H9 (cell line): ENCODE measurements around the gene FANCC. TPM values are rescaled to one million over a fixed set of nuclear protein-coding genes. Genes with fewer than 3 reads are reported as not detected.

ENCODE experiments used
- DNase-seq: peaks from one replicate; pipeline ENCODE4 v3.0.0-alpha.2; 2017
- H2AFZ ChIP-seq: one replicate; pipeline ENCODE4 v1.6.1; 2013; ENCODE audit warnings: mild to moderate bottlenecking, low read length, control low read depth, moderate library complexity
- H2AK5ac ChIP-seq: 2 replicates; pipeline ENCODE4 v1.6.1; 2013; ENCODE audit warnings: low read length, control low read depth, mixed read lengths; ENCODE audit not compliant: insufficient read length
- H2BK120ac ChIP-seq: one replicate; pipeline ENCODE4 v1.6.1; 2013; ENCODE audit warnings: low read depth, mild to moderate bottlenecking, low read length, control low read depth, inconsistent platforms; ENCODE audit not compliant: poor library complexity, severe bottlenecking
- H2BK12ac ChIP-seq: 2 replicates; pipeline ENCODE4 v1.6.1; 2013; ENCODE audit warnings: low read length, control low read depth, mixed read lengths, low read depth; ENCODE audit not compliant: insufficient read length
- H2BK15ac ChIP-seq: 2 replicates; pipeline ENCODE4 v1.6.1; 2013; ENCODE audit warnings: low read depth, low read length, control low read depth
- H2BK20ac ChIP-seq: one replicate; pipeline ENCODE4 v1.6.1; 2013; ENCODE audit warnings: low read depth, mild to moderate bottlenecking, low read length, control low read depth, inconsistent platforms; ENCODE audit not compliant: poor library complexity, severe bottlenecking
- H2BK5ac ChIP-seq: 2 replicates; pipeline ENCODE4 v1.6.1; 2013; ENCODE audit warnings: low read length, control low read depth, mixed read lengths; ENCODE audit not compliant: insufficient read length
- H3K14ac ChIP-seq: 2 replicates; pipeline ENCODE4 v1.6.1; 2013; ENCODE audit warnings: low read length, control low read depth; ENCODE audit not compliant: insufficient read depth
- H3K18ac ChIP-seq: 2 replicates; pipeline ENCODE4 v1.6.1; 2013; ENCODE audit warnings: low read depth, mild to moderate bottlenecking, mixed read lengths, low read length, control low read depth; ENCODE audit not compliant: insufficient read length
- H3K23ac ChIP-seq: 2 replicates; pipeline ENCODE4 v1.6.1; 2013; ENCODE audit warnings: low read length, control low read depth, mixed read lengths, low read depth; ENCODE audit not compliant: insufficient read length
- H3K23me2 ChIP-seq: 2 replicates; pipeline ENCODE4 v1.6.1; 2013; ENCODE audit warnings: low read depth, mild to moderate bottlenecking, mixed read lengths, low read length, control low read depth; ENCODE audit not compliant: insufficient read length, poor library complexity, severe bottlenecking
- H3K27ac ChIP-seq: 2 replicates; pipeline ENCODE4 v1.5.1; 2013; ENCODE audit warnings: low read length, control low read depth, mixed read lengths, low read depth; ENCODE audit not compliant: insufficient read length
- H3K27me3 ChIP-seq: 2 replicates; pipeline ENCODE4 v1.6.1; 2013; ENCODE audit warnings: low read length, control low read depth, inconsistent platforms; ENCODE audit not compliant: insufficient read depth
- H3K4ac ChIP-seq: 2 replicates; pipeline ENCODE4 v1.6.1; 2013; ENCODE audit warnings: low read depth, mild to moderate bottlenecking, control low read depth, inconsistent platforms, low read length, moderate library complexity
- H3K4me1 ChIP-seq: 2 replicates; pipeline ENCODE4 v1.6.1; 2013; ENCODE audit warnings: low read length, control low read depth, inconsistent platforms; ENCODE audit not compliant: insufficient read depth
- H3K4me2 ChIP-seq: 2 replicates; pipeline ENCODE4 v1.6.1; 2013; ENCODE audit warnings: low read length, control low read depth, mixed read lengths; ENCODE audit not compliant: insufficient read length, insufficient read depth
- H3K56ac ChIP-seq: 2 replicates; pipeline ENCODE4 v1.6.1; 2013; ENCODE audit warnings: low read depth, mild to moderate bottlenecking, mixed read lengths, low read length, control low read depth; ENCODE audit not compliant: insufficient read length
- H3K79me1 ChIP-seq: 2 replicates; pipeline ENCODE4 v1.6.1; 2013; ENCODE audit warnings: low read depth, mild to moderate bottlenecking, moderate library complexity, low read length, control low read depth, inconsistent platforms; ENCODE audit not compliant: insufficient read depth, poor library complexity, severe bottlenecking
- H3K79me2 ChIP-seq: 2 replicates; pipeline ENCODE4 v1.6.1; 2013; ENCODE audit warnings: low read length, control low read depth, inconsistent platforms; ENCODE audit not compliant: insufficient read depth
- H3K9ac ChIP-seq: 2 replicates; pipeline ENCODE4 v1.6.1; 2013; ENCODE audit warnings: low read length, control low read depth, mixed read lengths; ENCODE audit not compliant: insufficient read length; ENCODE audit errors: extremely low read depth
- H3K9me3 ChIP-seq: one replicate; pipeline ENCODE4 v1.6.1; 2013; ENCODE audit warnings: low read depth, low read length, inconsistent platforms; ENCODE audit not compliant: control insufficient read depth
- H3T11ph ChIP-seq: one replicate; pipeline ENCODE4 v1.6.1; 2013; ENCODE audit warnings: mild to moderate bottlenecking, low read length, control low read depth, inconsistent platforms
- H4K20me1 ChIP-seq: one replicate; pipeline ENCODE4 v1.6.1; 2013; ENCODE audit not compliant: control insufficient read depth, insufficient read length, insufficient read depth
- H4K5ac ChIP-seq: 2 replicates; pipeline ENCODE4 v1.6.1; 2013; ENCODE audit warnings: low read depth, mild to moderate bottlenecking, mixed read lengths, low read length, control low read depth; ENCODE audit not compliant: insufficient read length
- H4K8ac ChIP-seq: replicated peaks from 2 replicates; pipeline ENCODE4 v1.6.1; 2013; ENCODE audit warnings: low read length, control low read depth, mixed read lengths, low read depth; ENCODE audit not compliant: insufficient read length
- H4K91ac ChIP-seq: 2 replicates; pipeline ENCODE4 v1.6.1; 2013; ENCODE audit warnings: low read depth, mild to moderate bottlenecking, moderate library complexity, mixed read lengths, low read length, control low read depth; ENCODE audit not compliant: insufficient read length
- H3K27ac Mint-ChIP-seq, 3 experiments: 2 replicates in 2 of 3; 3 replicates in 1 of 3; pipeline ENCODE4 v1.8.0; 2020 to 2021; ENCODE audit warnings: mixed read lengths in 3 of 3, mild to moderate bottlenecking in 1 of 3, moderate library complexity in 1 of 3
- H3K27me3 Mint-ChIP-seq: 2 replicates; pipeline ENCODE4 v1.8.0; 2021; ENCODE audit warnings: low read depth, mild to moderate bottlenecking, moderate library complexity, mixed read lengths
- H3K36me3 Mint-ChIP-seq, 3 experiments: 2 replicates in 2 of 3; 3 replicates in 1 of 3; pipeline ENCODE4 v1.8.0; 2020 to 2021; ENCODE audit warnings: low read depth in 3 of 3, mixed read lengths in 3 of 3; ENCODE audit not compliant: insufficient read depth in 1 of 3
- H3K4me1 Mint-ChIP-seq, 2 experiments: 2 replicates each; pipeline ENCODE4 v1.8.0; 2020; ENCODE audit warnings: mixed read lengths in 2 of 2
- H3K4me3 Mint-ChIP-seq, 2 experiments: 2 replicates in 1 of 2; 3 replicates in 1 of 2; pipeline ENCODE4 v1.8.0; 2020 to 2021; ENCODE audit warnings: mild to moderate bottlenecking in 2 of 2, mixed read lengths in 2 of 2, moderate library complexity in 1 of 2
- H3K9me3 Mint-ChIP-seq, 2 experiments: 2 replicates in 1 of 2; 3 replicates in 1 of 2; pipeline ENCODE4 v1.8.0; 2020; ENCODE audit warnings: mild to moderate bottlenecking in 2 of 2, mixed read lengths in 2 of 2, moderate library complexity in 1 of 2
- total RNA-seq: library from RNA; stranded (reverse); gene quantifications from 2 replicates; pipeline ENCODE4 v1.2.1, GENCODE V29; 2021
- TF ChIP-seq, protein P1 (sequence below): fragments of 200-600 bp; sonication (generic); conservative IDR thresholded peaks from 3 replicates; pipeline ENCODE4 v1.8.0; 2021; ENCODE audit warnings: antibody characterized with exemption, mild to moderate bottlenecking

FANCC gene
- total RNA-seq, 1 experiment from 2014 or later: 14.6 TPM

DNA sequence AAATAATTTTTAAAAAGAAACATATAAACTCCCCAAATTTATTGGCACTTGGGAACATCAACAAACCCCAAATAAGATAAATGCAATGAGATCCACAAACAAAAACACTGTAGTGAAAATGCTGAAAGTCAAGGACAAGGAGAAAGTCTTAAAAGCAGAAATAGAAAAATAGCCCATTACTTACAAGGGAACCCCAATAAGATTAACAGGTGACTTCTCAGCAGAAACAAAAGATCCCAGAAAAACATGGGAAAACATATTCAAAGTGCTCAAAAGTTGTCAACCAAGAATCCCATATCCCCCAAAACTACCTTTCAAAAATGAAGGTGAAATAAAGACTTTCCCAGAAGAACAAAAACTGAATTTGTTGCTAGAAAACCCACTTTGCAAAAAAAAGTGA is 40.0 kb downstream of the FANCC start:
- no peak overlapping the region for H2AK5ac ChIP-seq
- no peak overlapping the region for H4K5ac ChIP-seq
- H3K4me1 ChIP-seq: no peaks in the 10 kb centered on the region
- H3K27ac Mint-ChIP-seq: no peak overlapping the region
- no peaks in the 10 kb centered on the region; a peak in 1 of 7 replicates for H3K36me3 Mint-ChIP-seq
- H3K4ac ChIP-seq: no peak overlapping the region
- H3K9me3 ChIP-seq: no peaks in the 10 kb centered on the region
- H3K9ac ChIP-seq: no peak overlapping the region
- no peak overlapping the region for H4K91ac ChIP-seq
- no peak overlapping the region for H2AFZ ChIP-seq
- TF ChIP-seq, protein P1, sequence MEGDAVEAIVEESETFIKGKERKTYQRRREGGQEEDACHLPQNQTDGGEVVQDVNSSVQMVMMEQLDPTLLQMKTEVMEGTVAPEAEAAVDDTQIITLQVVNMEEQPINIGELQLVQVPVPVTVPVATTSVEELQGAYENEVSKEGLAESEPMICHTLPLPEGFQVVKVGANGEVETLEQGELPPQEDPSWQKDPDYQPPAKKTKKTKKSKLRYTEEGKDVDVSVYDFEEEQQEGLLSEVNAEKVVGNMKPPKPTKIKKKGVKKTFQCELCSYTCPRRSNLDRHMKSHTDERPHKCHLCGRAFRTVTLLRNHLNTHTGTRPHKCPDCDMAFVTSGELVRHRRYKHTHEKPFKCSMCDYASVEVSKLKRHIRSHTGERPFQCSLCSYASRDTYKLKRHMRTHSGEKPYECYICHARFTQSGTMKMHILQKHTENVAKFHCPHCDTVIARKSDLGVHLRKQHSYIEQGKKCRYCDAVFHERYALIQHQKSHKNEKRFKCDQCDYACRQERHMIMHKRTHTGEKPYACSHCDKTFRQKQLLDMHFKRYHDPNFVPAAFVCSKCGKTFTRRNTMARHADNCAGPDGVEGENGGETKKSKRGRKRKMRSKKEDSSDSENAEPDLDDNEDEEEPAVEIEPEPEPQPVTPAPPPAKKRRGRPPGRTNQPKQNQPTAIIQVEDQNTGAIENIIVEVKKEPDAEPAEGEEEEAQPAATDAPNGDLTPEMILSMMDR: no peak
- H3K4me3 Mint-ChIP-seq: no peak overlapping the region
- H3K14ac ChIP-seq: no peak overlapping the region
- H3K79me2 ChIP-seq: no peaks in the 10 kb centered on the region
- no peak overlapping the region for H3K4me2 ChIP-seq
- H2BK20ac ChIP-seq: no peak overlapping the region
- H3K18ac ChIP-seq: no peak overlapping the region
- H4K8ac ChIP-seq: no peak overlapping the region
- no peaks in the 10 kb centered on the region for H4K20me1 ChIP-seq
- no peaks in the 10 kb centered on the region for H3K23me2 ChIP-seq
- no peak overlapping the region for H2BK15ac ChIP-seq
- H3K9me3 Mint-ChIP-seq: no peaks in the 10 kb centered on the region; a peak in 2 of 5 replicates
- H3K27me3 ChIP-seq: no peaks in the 10 kb centered on the region
- no peak overlapping the region for H3T11ph ChIP-seq
- no peaks in the 10 kb centered on the region for H3K4me1 Mint-ChIP-seq
- H2BK5ac ChIP-seq: no peak overlapping the region
- no peaks in the 10 kb centered on the region for H3K79me1 ChIP-seq
- no peak overlapping the region for H3K27ac ChIP-seq
- no peak overlapping the region for H3K23ac ChIP-seq
- no peak for DNase-seq
- H2BK12ac ChIP-seq: no peak overlapping the region
- H3K27me3 Mint-ChIP-seq: no peaks in the 10 kb centered on the region
- no peak overlapping the region for H2BK120ac ChIP-seq
- H3K56ac ChIP-seq: no peak overlapping the region
